GM12878 (cell line): ENCODE data around the gene F2RL3. TPM values are rescaled to one million over a fixed set of nuclear protein-coding genes. Genes with fewer than 3 reads are reported as not detected.

ENCODE experiments used
- ATAC-seq: fragments of 200-7000 bp; cut with Tn5 transposase; 3 replicates; pipeline ENCODE4 v1.9.1; 2020; ENCODE audit warnings: mild to moderate bottlenecking, moderate library complexity
- BruUV-seq: library from RNA; stranded (reverse); fragments of 400-500 nt; replicated peaks from 2 replicates; lab custom pipeline; 2021; lab: Mats Ljungman, UMichigan
- CTCF ChIA-PET: fragments of 300-600 bp; sonication (Branson Sonifier 250); formaldehyde crosslinking; extraction: SDS; loops from one replicate; lab custom pipeline; 2021; ENCODE audit warnings: inconsistent platforms; lab: Yijun Ruan, JAX
- POLR2A ChIA-PET: fragments of 350-600 bp; formaldehyde crosslinking; extraction: SDS; loops from one replicate; lab custom pipeline; 2021; ENCODE audit warnings: inconsistent platforms; lab: Charles Lee
- RAD21 ChIA-PET: fragments of 300-600 bp; sonication (Branson Sonifier 250); formaldehyde crosslinking; loops from one replicate; lab custom pipeline; 2023; ENCODE audit warnings: antibody characterized with exemption; ENCODE audit not compliant: unreplicated experiment; lab: Charles Lee
- SMC1A ChIA-PET: fragments of 300-600 bp; sonication (Branson Sonifier 250); formaldehyde crosslinking; loops from one replicate; lab custom pipeline; 2023; ENCODE audit not compliant: unreplicated experiment, uncharacterized antibody; lab: Charles Lee
- DNase-seq: peaks from one replicate; pipeline ENCODE4 v3.0.0-alpha.2; 2011; ENCODE audit warnings: low read depth, low spot score
- FAIRE-seq: peaks from 3 replicates; lab custom pipeline; 2011; peaks lifted over from hg19 to GRCh38; lab: Jason Lieb, UNC
- H2AFZ ChIP-seq: 2 replicates; pipeline ENCODE4 v1.6.0; 2011; ENCODE audit warnings: low read depth, low read length, control low read depth; ENCODE audit not compliant: control insufficient read depth
- H3K27ac ChIP-seq: 2 replicates; pipeline ENCODE4 v1.5.1; 2011; ENCODE audit warnings: control low read depth; ENCODE audit not compliant: control insufficient read depth, insufficient read depth
- H3K27me3 ChIP-seq, 2 experiments: replicated peaks in 1 of 2; 2 replicates each; pipeline versions ENCODE4 v1.6.0 to v1.6.1; 2011; ENCODE audit warnings: low read length in 1 of 2; ENCODE audit not compliant: control insufficient read depth in 2 of 2, insufficient read depth in 2 of 2
- H3K36me3 ChIP-seq, 2 experiments: 2 replicates each; pipeline ENCODE4 v1.5.1; 2011; ENCODE audit warnings: low read length in 1 of 2; ENCODE audit not compliant: control insufficient read depth in 2 of 2, insufficient read depth in 2 of 2
- H3K4me1 ChIP-seq: 2 replicates; pipeline ENCODE4 v1.6.1; 2011; ENCODE audit warnings: mild to moderate bottlenecking, low read length, moderate library complexity, mixed read lengths; ENCODE audit not compliant: control insufficient read depth, insufficient read depth
- H3K4me2 ChIP-seq: 2 replicates; pipeline ENCODE4 v1.6.0; 2011; ENCODE audit warnings: control low read depth; ENCODE audit not compliant: control insufficient read depth, insufficient read depth
- H3K4me3 ChIP-seq: fragments of 200-600 bp; sonication (generic); 2 replicates; pipeline ENCODE4 v1.5.1; 2016
- H3K79me2 ChIP-seq: 2 replicates; pipeline ENCODE4 v1.6.0; 2011; ENCODE audit warnings: low read length; ENCODE audit not compliant: control insufficient read depth, insufficient read depth
- H3K9ac ChIP-seq: 2 replicates; pipeline ENCODE4 v1.8.0; 2011; ENCODE audit warnings: low read length, control low read depth, mixed read lengths; ENCODE audit not compliant: control insufficient read depth, insufficient read depth
- H3K9me3 ChIP-seq: replicated peaks from 3 replicates; pipeline ENCODE4 v1.5.1; 2011; ENCODE audit warnings: mild to moderate bottlenecking, low read length; ENCODE audit not compliant: control insufficient read depth, insufficient read depth
- H4K20me1 ChIP-seq: 2 replicates; pipeline ENCODE4 v1.6.0; 2011; ENCODE audit not compliant: control insufficient read depth, insufficient read depth
- IRF4 ChIP-seq: IDR thresholded peaks from 2 replicates; pipeline ENCODE4 v1.6.1; 2011; ENCODE audit warnings: low read depth, low read length
- NR2C1 ChIP-seq: fragments of 450-650 bp; IDR thresholded peaks from 2 replicates; pipeline ENCODE4 v1.6.1; 2017; ENCODE audit warnings: antibody characterized with exemption, mild to moderate bottlenecking, moderate library complexity
- POU2F2 ChIP-seq: IDR thresholded peaks from 3 replicates; pipeline ENCODE4 v1.6.1; 2011; ENCODE audit warnings: low read depth, mild to moderate bottlenecking, low read length, borderline replicate concordance
- USF2 ChIP-seq: IDR thresholded peaks from 2 replicates; pipeline ENCODE4 v1.6.1; 2011; ENCODE audit warnings: low read depth, low read length, improper control_type of control experiment, borderline replicate concordance
- ZSCAN29 ChIP-seq: fragments of 450-650 bp; IDR thresholded peaks from 2 replicates; pipeline ENCODE4 v1.6.1; 2017; ENCODE audit warnings: mild to moderate bottlenecking, moderate library complexity
- WGBS: methylation state at CpG from one replicate; pipeline ENCODE4 v1.1.6; 2016; ENCODE audit warnings: low lambda C conversion rate; ENCODE audit not compliant: insufficient replicate concordance, insufficient coverage; ENCODE audit errors: missing lambda C conversion rate; 5-methylcytosine and 5-hydroxymethylcytosine counted together
- in situ Hi-C: fragments of 300-500 bp; cut with MboI; formaldehyde crosslinking; loops from 9 replicates; pipeline ENCODE4 v1.14.3; 2018; ENCODE audit warnings: mixed read lengths
- intact Hi-C: fragments of 100-400 bp; cut with micrococcal nuclease; formaldehyde crosslinking; loops from one replicate; pipeline ENCODE4 v1.14.2; 2022; ENCODE audit not compliant: unreplicated experiment
- polyA plus RNA-seq, 11 experiments: library from polyadenylated mRNA; depleted of rRNA in 4 of 11; unstranded in 6 of 11; stranded (reverse) in 5 of 11; fragments of >200 nt; fragmentation: Nextera tagmentation in 4 of 11; fragmentation: Illumina TruSeq in 1 of 11; extraction: Ambion mirVana in 4 of 11; extraction: Trizol in 1 of 11; gene quantifications; 1 replicate in 1 of 11; 2 replicates in 10 of 11; pipeline versions ENCODE4 v1.2.1 to v1.2.3, GENCODE V29; 2011 to 2016; ENCODE audit warnings: inconsistent platforms in 2 of 11, missing spikeins in 2 of 11, low read depth in 1 of 11
- total RNA-seq, 4 experiments: library from RNA; depleted of rRNA in 3 of 4; stranded (reverse); fragments of >200 nt in 3 of 4; fragmentation: Illumina TruSeq in 1 of 4; extraction: Trizol in 1 of 4; gene quantifications; 2 replicates each; pipeline versions ENCODE4 v1.2.1 to v1.2.3, GENCODE V29; 2013 to 2021

F2RL3 gene
- total and polyA plus RNA-seq, 10 of the 15 experiments (the other 5 are each of a cell fraction or from before 2014, with no cell fraction given), result 0.01 to 1.2 (median 0.29) TPM

DNA sequence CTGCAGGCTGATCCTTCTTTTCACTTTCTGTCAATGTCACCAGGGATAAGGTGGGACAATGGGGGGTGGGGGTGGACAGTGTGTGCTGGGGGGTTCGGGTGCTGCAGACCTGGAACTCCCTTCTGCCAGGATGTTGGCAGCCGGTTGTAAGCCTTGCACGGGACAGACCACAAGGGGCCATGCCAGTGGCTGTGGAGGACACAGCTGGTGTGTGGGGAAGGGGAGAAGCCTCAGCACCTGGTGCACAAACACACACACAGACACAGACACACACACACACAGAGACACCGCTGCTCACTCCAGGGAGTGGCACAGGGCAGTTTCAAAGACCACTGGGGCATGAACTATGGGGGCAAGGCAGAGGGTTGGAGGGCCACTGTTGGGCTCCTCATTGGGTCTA lies 3.6 kb downstream of the F2RL3 start:
- H3K4me2 ChIP-seq, result no peak overlapping the region
- no peak for ATAC-seq
- no peak for FAIRE-seq
- H2AFZ ChIP-seq, result no peak overlapping the region
- CTCF ChIA-PET, result no interaction called here
- H3K9ac ChIP-seq, result no peak overlapping the region
- H3K27ac ChIP-seq, result no peak overlapping the region
- no peaks in the 10 kb centered on the region for H4K20me1 ChIP-seq
- 40% methylated on average over 4 of the region's 4 CpGs for WGBS
- H3K27me3 ChIP-seq, result no peaks in the 10 kb centered on the region
- no TSS peak for BruUV-seq
- H3K79me2 ChIP-seq, result no peaks in the 10 kb centered on the region
- SMC1A ChIA-PET, result no interaction called here
- no peak overlapping the region for H3K4me3 ChIP-seq
- in situ Hi-C loops, result no loop called here
- RAD21 ChIA-PET, result no interaction called here
- TF ChIP-seq USF2 (no peak), POU2F2 (no peak), NR2C1 (no peak), IRF4 (no peak), ZSCAN29 (no peak)
- intact Hi-C loops, result loop anchor here (10.0 kb wide), 1 partner anchor 412 kb away; the partner anchor contains the start of genes ABHD8, DDA1 and MRPL34
- no peaks in the 10 kb centered on the region; the same call in 2 of the 3 replicates for H3K9me3 ChIP-seq
- POLR2A ChIA-PET, result no interaction called here
- no peaks in the 10 kb centered on the region for H3K36me3 ChIP-seq
- H3K4me1 ChIP-seq, result peaks cover 35% of the 10 kb centered on the region
- no peak for DNase-seq
